ENCODE data around the gene CALM3.

- TF ChIP-seq POLR2AphosphoS5 (IDR thresholded peaks at IDR 0.05): no peak
- TF ChIP-seq CTCF (IDR thresholded peaks at IDR 0.05): no peak
- no peak for TF ChIP-seq POLR2A (IDR thresholded peaks at IDR 0.05)
These were observed 43.6 kb downstream of the CALM3 start for GRCh38 chr19:46644720-46645119.
